Globus pallidus (tissue), 1 donor: ENCODE data around the gene NKAIN2.

Experiments
- DNase-seq: peaks from one replicate; pipeline ENCODE4 v3.0.0-alpha.2; 2015; ENCODE audit warnings: low spot score

The NKAIN2 gene

DNA sequence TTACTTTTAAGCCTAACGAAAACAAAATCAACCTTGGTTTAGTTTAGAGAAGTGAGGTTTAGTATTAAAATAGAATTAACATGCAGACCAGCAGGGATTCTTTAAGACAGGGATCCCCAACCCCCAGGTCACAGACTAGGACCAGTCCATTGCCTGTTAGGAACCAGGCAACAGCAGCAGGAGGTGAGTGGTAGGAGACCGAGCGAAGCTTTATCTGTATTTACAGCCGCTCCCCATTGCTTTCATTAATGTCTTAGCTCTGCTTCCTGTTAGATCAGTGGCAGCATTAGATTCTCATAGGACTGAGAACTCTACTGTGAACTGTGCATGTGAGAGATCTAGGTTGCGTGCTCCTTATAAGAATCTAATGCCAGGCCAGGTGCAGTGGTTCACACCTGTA lies 225.9 kb downstream of the NKAIN2 start:
- no peak for DNase-seq

DNA sequence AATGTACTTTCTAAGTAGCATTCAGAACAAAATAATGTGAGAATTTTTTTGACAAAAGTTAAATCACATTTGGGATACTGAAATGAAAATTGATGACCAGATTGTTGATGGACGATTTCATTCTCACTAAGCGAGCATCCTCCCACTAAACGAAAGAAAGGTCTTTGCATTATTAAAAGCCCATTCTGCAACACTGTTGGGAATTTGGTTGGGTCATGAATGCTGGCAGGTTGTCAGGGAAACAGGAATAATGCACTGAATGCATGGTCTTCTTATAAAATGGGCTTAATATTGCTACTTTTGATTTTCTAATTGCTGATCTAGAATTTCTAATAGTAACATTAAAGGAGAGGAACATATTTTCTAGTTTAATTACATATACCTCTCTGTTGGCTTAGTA lies 229.8 kb downstream of the NKAIN2 start:
- no peak for DNase-seq

DNA sequence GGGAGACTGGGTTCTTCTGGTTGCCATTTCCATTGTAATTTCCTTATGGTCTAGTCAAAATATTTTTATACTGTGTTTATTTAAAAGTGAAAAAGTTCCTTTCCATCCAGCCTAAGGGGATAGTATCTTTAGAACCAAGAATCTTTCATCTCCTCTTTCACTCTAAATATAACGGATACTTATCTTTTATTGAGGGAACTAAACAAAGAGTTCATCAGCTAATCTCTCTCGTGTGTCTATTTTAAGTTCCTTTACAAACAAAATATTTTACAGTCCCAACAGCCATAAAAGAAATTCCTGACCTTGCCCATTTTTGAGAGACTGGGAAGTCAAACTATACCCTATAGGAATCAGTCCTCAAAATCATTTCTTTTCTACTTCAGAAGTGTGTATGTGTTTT lies 232.7 kb downstream of the NKAIN2 start:
- DNase-seq = no peak

DNA sequence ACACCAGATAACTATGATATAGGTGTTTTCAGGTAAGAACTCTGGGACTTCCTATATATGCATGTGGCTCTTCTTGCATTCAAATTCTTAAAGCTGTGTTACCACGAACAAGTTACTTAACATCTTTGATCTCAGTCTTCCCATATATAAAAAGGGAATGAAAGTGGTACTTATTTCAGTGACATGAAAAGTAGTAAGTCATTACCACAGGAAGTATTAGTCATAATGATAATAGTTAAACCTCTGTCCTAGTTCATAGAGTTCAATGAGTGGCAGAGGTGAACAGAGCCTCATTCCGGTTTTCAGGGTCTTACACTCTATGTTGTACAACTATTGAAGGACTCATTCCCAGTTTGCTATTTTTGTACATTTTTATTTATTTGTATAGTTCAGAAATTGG lies 237.0 kb downstream of the NKAIN2 start:
- no peak for DNase-seq

DNA sequence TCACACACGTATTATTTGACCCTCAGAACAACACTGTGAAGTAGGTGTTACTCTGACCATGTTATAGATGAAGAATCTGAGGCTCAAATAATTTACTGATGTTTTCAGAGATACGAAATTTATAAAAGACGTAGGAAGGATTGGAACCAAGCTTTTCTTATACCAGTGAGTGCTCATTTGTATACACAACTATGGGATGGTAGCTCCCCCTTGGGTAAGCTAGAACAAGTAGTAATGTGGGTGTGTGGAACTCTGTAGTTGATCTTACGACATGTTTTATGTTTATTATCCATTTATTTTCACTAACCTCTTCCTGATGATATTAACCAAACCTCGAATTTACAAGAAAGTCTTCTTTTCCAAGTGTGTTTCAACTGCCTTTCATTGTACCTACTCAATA lies 248.5 kb downstream of the NKAIN2 start:
- no peak for DNase-seq

DNA sequence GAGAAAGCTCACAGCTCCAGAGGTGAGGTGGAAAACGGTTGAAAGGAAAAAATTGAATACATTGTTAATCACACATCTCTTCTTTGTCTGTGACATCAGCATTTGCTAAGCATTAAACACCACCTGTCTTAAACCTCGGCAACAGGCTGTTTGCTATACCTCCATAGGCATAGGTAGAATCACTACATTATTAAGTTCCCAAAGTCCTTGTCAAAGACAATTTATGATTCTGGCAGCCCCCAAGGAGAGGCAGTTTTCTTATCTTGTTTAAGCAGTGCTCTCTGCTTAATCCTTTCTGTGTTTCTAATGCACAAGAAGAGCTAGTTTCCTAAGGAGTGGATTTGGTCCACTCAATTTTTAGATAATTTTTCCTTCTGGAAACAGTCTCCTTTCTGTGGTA lies 249.7 kb downstream of the NKAIN2 start:
- DNase-seq = no peak

DNA sequence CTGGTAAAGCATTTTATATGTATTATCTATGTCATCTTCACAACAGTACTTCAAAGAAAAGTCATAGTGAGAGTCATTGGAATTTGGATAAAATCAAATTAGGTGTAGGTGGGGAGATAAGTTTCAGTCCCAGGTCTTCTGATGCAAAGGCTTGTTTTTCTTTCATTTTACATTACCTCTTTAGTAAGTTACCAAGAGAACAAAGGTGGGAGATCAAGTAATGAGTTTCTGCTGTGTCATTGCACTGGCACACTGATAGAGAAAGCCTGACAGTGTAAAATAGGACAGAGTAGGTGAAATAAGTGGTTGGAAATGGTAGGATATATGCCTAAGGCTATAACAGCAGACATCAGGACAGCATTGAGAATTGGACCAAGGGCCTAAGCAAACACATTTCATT lies 250.4 kb downstream of the NKAIN2 start:
- no peak for DNase-seq

DNA sequence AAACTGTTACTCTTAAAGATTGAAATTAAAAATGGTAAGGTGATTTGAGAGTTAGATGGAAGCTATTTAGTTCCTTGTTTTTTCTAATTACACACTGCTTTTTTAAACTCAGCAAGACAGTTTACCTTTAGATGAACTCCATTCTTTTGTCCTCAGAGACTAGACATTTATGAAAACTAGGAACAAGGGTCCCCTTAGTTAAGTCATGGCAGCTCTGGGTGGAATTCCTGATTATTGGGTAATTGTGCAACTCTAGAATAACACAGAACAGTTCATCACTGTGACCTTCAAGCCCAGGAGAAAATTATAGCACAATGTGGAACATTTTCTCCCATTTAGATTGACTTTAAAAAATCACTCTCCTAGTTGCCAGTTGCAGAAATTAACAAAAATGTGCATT lies 251.7 kb downstream of the NKAIN2 start:
- no peak for DNase-seq

DNA sequence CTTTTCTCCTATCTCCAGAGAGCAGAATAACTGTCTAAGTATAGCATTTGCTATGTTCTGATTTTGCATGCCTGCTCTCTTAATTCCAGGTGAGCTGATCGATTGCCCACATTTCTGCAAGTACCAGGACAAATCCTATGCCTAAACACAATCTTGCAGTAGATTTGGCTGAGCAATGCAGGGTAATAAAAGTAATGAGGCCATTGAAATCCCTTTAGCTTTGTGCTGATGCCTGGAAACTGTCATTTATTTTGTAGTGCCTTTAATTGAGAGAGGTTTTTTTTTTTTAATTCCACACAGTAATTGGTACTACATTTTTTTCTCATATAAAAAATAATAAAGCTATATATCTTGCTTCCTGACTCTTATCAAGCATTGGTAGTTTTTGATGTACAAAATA lies 252.3 kb downstream of the NKAIN2 start:
- no peak for DNase-seq

DNA sequence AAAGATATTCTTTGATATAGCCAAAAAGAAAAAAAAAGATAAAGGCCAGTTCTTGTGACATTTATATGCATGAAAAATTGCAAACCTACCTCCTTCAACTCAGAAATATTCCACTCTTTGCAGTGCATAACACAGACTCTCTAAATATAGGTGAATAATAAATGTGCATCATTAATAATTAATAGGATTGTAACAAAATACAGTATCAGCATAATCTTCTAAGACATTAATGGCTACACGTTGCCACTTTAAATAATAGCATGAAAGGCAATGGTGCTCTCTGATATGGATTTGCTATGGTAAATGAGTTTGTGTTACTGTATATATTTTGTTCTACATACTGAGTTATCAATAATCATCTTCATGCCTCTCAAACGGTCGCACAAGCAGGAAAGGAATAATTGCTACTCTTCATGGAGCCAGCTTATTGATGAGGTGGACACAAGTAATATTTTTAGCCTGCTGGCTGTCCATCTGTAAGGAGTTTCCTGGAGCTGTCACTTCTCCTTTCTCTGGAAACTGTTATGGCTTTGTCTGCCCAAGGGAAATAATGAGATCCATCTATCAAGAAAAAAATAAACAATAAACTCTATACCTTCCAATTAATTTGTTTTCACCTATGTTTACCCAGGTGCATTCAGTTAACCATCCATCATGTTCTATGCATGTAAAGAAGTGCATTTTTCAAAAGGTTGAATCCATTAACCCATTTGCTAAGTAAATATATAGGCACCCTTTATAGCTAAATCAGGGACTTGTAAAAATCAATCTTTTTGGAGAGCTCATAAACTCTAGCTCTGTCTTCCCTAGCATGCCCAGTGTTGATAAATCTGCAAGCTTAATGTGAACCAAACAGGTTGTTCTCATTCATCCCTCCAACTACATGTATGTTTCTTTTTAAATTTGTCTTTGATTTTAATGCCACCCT lies 253.0 kb downstream of the NKAIN2 start:
- DNase-seq = no peak

DNA sequence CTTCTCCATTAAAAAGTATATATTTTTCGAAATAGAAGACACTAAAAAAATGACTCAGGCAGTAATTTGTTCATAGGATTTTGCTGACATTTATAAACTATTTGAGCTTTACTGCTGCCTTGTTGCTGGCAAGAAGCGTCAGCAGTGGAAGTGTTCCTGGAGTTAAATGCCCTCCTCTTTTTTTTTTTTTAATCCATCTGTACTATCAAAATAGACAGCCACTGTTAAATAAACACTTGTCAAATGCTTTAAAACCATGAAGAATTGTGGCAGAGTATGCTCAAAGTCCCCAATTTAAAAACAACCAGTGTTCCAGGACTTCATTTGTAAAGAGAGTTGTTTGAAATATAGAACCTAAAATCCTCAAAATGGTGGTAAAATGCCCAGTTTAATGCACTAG lies 253.8 kb downstream of the NKAIN2 start:
- DNase-seq = no peak

DNA sequence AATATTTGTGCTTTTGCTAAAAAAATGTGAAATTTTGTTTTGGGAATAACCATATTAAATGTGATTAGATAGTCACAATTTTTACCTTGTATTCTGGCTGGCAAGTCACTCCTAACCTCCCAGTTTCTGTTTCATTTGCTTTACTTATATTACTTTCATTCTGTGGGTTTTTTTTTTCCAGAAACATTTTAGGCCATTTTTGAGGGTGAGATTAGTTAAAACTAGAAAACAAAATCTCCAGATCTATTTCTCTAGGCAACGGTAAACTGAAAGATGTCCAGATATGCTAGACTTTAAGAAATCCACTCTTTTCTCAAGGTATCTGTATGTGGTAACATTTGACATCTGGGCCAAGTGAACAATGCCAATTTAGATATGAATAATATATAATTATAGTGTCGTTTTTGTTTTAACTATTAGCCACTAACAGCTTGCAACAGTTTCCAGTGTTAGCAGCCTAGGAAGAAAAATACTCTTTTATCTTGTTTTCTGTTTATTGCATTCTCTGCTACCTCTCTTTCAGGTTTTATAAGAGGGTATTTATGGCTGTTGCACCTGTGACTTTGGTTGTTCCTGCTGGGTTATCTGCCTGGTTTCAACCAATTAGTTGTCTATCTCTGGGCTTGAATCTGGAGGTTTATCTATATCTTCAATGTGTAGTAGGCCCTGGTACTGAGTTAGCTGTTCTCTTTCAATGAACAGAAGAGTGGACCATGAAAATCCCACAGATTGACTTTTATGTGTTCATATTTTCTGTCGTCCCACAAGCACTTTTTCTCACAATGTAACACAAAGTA lies 260.9 kb downstream of the NKAIN2 start:
- no peak for DNase-seq

DNA sequence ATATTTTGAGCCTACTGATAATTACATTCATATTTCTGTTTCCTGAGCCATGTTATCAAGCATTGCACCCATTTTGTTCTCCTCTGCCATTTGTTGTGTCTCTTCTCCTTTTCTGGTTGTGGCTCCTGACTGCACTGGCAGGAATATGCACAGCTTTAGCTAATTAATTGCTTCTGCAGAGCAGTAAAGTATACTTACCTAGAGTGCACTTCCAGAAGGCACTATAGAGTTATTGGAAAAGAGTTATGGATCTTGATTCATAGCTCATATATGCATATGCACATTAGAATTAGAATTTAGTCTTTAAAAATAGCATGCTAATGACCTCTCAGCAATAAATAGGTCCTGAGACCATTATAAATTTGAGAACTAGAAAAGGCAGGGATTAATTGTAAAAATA lies 262.6 kb downstream of the NKAIN2 start:
- DNase-seq = no peak

DNA sequence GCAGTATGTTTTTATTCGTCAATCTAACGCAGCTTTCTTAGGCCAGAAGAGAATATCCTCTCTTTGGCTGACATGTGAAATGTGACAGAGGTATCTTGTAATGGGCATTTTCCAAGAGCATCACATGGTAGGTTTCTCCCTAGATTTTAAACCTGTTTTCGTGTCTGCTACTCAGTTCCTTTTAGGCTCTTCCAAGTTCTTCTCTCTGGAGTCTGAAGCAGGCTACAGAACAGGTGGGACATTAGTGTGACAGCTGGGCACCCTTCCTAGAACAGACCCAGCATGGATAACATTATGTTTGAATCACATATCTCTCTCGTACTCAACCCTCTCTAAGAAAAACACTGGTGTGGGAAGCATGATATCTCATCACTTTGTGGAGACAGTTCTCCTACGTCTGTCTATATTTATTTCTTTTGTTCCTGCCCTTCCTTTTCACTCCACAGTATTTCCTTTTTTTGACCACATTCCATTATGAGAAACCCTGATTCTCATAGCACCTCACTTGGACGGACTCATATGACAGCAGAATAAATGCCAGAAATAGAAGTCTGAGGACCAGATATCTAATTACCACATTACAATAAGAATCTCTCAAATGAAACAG lies 263.4 kb downstream of the NKAIN2 start:
- DNase-seq = no peak

DNA sequence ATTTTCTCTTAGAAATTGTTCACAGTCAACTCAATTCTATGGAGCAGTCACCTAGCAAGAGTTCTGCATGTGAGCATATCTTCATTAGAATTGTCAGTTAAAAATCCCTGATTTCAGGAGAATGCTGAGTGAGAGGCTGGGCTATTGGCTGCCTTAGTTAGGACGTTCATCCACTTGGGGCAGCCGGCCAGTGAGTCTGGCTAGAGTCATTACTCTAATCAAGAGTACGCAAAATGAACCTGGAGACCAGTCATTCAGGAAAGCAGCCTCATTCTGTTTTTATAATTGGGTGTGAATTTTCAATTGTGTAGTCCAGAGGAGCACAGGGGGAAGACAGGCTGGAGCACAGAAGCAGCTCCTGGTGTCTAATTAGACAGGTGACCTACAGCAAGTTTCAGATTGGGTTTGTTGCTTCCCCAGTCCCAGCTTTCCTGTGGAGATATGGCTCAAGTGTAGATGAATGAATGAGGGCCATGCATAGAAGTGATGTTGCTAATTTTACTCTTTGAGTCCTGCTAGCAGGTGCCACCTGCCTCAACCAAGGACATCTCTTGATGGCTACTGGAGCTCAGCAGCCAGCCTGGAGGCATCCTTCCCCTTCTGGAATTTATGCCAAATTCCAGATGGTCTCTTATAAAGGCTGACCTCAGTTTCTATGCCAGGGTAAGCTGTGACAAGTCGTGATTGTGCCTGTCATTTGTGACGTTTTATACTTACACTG lies 265.7 kb downstream of the NKAIN2 start:
- no peak for DNase-seq

DNA sequence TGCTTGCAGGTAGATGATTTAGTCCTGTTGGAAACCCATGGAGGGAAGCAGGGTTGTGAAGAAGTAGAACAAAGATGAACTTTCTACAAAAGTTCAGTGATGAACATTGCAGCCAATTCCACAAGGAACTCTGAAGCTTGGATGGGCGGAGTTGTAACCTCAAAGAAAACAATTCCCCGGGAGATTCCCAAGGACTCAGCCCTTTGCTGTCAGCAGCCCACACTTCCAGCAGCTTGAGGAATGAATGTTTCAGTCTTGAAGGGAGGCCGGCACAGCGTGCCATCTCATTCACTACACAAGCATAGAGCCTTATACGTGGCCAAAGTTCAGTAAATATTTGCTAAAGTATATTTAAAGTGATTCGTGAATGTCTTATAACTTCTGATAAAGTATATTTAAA lies 269.4 kb downstream of the NKAIN2 start:
- DNase-seq = no peak

DNA sequence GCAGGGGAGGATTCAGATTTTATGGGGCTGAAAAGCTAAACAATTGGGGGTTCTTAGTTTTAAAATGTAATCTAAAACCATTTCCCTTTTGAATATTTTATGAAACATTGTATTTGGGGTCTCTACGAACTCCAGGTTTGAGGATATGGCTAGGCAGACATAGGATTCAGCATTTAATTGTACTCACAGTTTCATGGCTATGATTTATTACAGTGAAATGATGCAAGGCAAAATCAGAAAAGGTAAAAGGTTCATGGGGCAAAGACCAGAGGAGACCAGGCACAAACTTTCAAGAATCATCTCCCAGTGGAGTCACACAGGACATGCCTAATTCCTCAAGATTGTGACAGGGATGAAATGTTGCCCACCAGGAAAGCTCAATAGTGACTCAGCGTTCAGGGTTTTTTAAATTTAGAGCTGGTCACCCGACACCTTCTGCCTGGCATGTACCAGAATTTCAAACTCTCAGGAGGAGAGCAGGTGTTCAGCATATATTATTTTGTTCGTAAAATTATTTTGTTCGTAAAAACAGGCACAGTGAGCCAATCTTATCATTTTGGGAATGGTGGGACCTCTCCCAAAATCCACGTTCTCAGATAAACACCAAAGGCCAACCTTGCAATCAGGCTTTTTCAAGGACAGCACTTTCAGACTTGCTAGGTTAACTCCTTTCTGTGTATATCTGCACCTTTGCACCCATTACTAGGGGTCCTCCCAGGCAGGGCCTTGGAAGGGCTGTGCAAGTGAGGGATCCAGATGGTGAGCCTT lies 270.3 kb downstream of the NKAIN2 start:
- no peak for DNase-seq

DNA sequence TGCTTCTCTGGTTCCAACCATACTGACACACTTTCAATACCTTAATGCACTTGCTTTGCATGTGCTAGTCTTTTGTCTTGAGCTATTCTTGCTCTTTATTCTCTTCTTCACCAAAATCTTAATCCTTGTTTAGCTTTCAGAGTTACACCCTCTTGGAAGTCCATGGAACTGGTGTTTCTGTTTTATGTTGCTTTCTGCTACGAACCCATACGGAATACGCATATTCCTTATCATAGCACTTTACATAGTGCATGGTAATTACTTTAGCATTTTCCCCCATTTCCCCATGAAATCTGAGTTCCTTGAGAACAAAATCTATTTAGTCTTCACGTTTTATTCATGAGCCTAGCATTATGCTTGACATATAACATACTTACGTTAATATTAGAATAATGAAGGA lies 270.9 kb downstream of the NKAIN2 start:
- DNase-seq = no peak

DNA sequence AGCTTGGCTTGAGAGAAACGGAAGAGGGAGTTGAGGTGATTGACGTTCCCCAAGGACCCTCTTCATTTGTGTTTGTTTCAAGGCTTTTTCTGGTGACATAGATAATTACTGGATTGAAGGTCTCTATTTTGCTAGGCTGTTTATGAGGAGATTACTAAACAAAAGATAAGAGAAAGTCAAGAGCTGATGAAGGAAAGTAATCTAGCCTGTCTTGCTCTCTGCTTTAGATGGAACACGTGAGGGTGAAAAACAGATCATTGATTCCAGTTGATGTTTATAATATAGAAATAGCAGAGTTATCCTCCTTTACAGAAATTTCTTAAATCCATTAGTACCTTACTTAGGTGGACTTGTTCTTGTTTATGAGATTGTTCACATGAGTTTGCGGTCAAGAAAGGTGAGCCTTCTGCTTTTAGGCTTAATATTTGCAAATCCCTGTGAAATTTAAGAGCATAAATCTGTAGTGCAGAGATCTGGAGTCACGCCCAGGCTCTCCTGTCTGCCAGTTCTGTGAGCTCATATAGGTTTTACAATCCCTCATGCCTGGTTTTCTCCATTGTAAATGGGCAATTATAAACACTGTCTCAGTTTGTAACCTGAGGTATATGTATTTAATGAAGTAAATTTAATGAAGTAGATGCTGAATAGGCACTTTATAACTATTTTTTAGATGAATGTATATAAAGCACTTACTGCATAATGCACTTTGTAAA lies 272.8 kb downstream of the NKAIN2 start:
- DNase-seq = no peak

DNA sequence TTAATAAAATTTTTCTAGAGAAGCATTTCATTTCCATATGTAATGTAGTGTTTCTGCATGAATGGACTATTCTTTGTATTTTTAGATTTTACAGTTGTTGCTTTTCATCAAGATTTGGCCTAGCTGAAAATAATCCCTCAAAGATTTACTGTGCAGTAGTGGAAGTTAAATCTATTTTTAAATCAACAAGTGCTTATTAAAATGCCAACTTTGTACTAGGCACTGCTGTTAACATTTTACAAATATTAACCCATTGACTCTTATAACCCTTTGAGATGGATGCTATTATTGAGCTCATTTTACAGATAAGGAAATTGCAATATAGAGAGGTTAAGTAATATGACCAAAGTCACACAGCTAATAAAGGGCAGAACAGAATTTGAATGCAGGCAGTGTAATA lies 274.5 kb downstream of the NKAIN2 start:
- DNase-seq = no peak

DNA sequence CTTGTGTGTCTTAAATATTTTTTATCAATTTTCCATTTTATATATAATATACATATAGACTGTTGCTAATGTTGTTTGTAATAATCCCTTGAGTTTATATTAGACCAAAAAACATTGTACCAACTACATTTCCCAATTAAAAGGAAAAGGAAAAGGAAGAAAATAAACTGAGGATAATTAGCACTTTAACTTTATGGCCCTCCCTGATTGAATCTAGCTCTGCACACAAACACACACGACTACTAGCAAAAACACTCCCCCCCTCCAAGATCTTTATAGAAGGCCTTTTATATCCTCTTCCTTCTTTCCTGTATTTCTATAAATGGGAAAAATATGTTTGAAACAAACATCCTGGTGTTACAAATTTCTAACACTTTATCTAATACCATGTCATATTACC lies 276.8 kb downstream of the NKAIN2 start:
- no peak for DNase-seq
